NCI-H345 treated with DMSO at 0.1 percent for 48 hours (cell line): ENCODE data around the gene PIM1.
"Not testable (repeated sequence)": the region's sequence is repeated elsewhere in the genome, so short reads cannot be mapped to it uniquely, and the experiment has no call there.

Experiments
- DNase-seq: peaks from one replicate; lab custom pipeline; 2025; ENCODE audit not compliant: unreplicated experiment; lab: John Stamatoyannopoulos, UW

The PIM1 gene

GRCh38 chr6:37187321-37188022 lies 17.5 kb downstream of the PIM1 start:
- DNase-seq = no peak

GRCh38 chr6:37188962-37189510 lies 19.1 kb downstream of the PIM1 start:
- DNase-seq = no peak

GRCh38 chr6:37190159-37190535 lies 20.2 kb downstream of the PIM1 start:
- DNase-seq = no peak

GRCh38 chr6:37192666-37193065 lies 22.7 kb downstream of the PIM1 start:
- DNase-seq = peak; percentile 25

- DNase-seq = not testable (repeated sequence)
These were observed 24.9 kb downstream of the PIM1 start for GRCh38 chr6:37194886-37195285.

- not testable (repeated sequence) for DNase-seq
These were observed 26.5 kb downstream of the PIM1 start for GRCh38 chr6:37196451-37196850.

- no peak for DNase-seq
These were observed 30.1 kb downstream of the PIM1 start for GRCh38 chr6:37200085-37200484.

GRCh38 chr6:37201726-37202125 lies 31.8 kb downstream of the PIM1 start:
- no peak for DNase-seq

- DNase-seq = no peak
These were observed 33.0 kb downstream of the PIM1 start for GRCh38 chr6:37202788-37203491.

GRCh38 chr6:37204014-37204751 lies 34.2 kb downstream of the PIM1 start:
- DNase-seq = no peak

GRCh38 chr6:37205175-37205996 lies 35.4 kb downstream of the PIM1 start:
- no peak for DNase-seq

- no peak for DNase-seq
These were observed 36.0 kb downstream of the PIM1 start for GRCh38 chr6:37205997-37206340.

GRCh38 chr6:37206622-37207021 lies 36.7 kb downstream of the PIM1 start:
- no peak for DNase-seq

GRCh38 chr6:37207903-37208456 lies 38.0 kb downstream of the PIM1 start:
- DNase-seq = peak; percentile 62

- DNase-seq = no peak
These were observed 38.8 kb downstream of the PIM1 start for GRCh38 chr6:37208793-37209192.

GRCh38 chr6:37209461-37210205 lies 39.7 kb downstream of the PIM1 start:
- no peak for DNase-seq

- peak; percentile 49 for DNase-seq
These were observed 40.5 kb downstream of the PIM1 start for GRCh38 chr6:37210313-37210968.

- no peak for DNase-seq
These were observed 42.3 kb downstream of the PIM1 start for GRCh38 chr6:37212268-37212667.

GRCh38 chr6:37218061-37218460 lies 48.1 kb downstream of the PIM1 start:
- DNase-seq = no peak
